Measurements from ENCODE around the gene UBTF. TPM values are rescaled to one million over a fixed set of nuclear protein-coding genes. Genes with fewer than 3 reads are reported as not detected.

Gene UBTF
- total RNA-seq, result 100 to 1,000 TPM in 1 of 4 donors, 10 to 100 TPM in 3; 54.8 to 102 (median 71.8) TPM

GRCh38 chr17:44219616-44220212 lies at the start of gene UBTF:
TSS of gene UBTF (minus strand) at chr17:44219675. CDS start at chr17:44218229, 1,446 bp downstream.
- Histone ChIP-seq H3K9me3 (no peaks in the 10 kb centered on the region), H3K4me3 (peak within 1 kb of the TSS; percentile 77), H3K36me3 (peaks cover 22% of the 10 kb centered on the region), H3K27ac (peak within 1 kb of the TSS; percentile 100), H3K27me3 (no peaks in the 10 kb centered on the region), H3K4me1 (peaks cover 45% of the 10 kb centered on the region)
- peak in 1 of 2 donors; percentile 73 for DNase-seq (ENCODE audit: low spot score in 2 of 2)
- TF ChIP-seq CTCF (IDR thresholded peaks at IDR 0.05) (no peak), POLR2AphosphoS5 (IDR thresholded peaks at IDR 0.05) (no peak), EP300 (IDR thresholded peaks at IDR 0.05) (no peak), POLR2A (IDR thresholded peaks at IDR 0.05) (no peak)
- no CpG with 5 or more reads among the region's 76 CpGs for WGBS

GRCh38 chr17:44268709-44269534 lies 49.4 kb upstream of the UBTF start:
- Histone ChIP-seq H3K36me3 (no peaks in the 10 kb centered on the region), H3K27ac (no peak overlapping the region), H3K9me3 (no peaks in the 10 kb centered on the region), H3K4me3 (no peak overlapping the region), H3K27me3 (no peaks in the 10 kb centered on the region), H3K4me1 (peaks cover 7% of the 10 kb centered on the region)
- TF ChIP-seq CTCF (IDR thresholded peaks at IDR 0.05), result no peak
- no peak for TF ChIP-seq POLR2AphosphoS5 (IDR thresholded peaks at IDR 0.05)
- no peak for TF ChIP-seq EP300 (IDR thresholded peaks at IDR 0.05)
- WGBS, result 67% methylated on average over 11 of the region's 11 CpGs
- DNase-seq (ENCODE audit: low spot score in 2 of 2), result no peak

- H3K4me1 ChIP-seq, result peaks cover 7% of the 10 kb centered on the region
- H3K4me3 ChIP-seq, result no peak within 1 kb of the TSS
- no peak within 1 kb of the TSS for H3K27ac ChIP-seq
- WGBS, result 71% methylated on average over 14 of the region's 14 CpGs
- no peaks in the 10 kb centered on the region for H3K27me3 ChIP-seq
- H3K9me3 ChIP-seq, result no peaks in the 10 kb centered on the region
- no peak for TF ChIP-seq POLR2AphosphoS5 (IDR thresholded peaks at IDR 0.05)
- TF ChIP-seq POLR2A (IDR thresholded peaks at IDR 0.05), result no peak
- TF ChIP-seq EP300 (IDR thresholded peaks at IDR 0.05), result no peak
- no peak for TF ChIP-seq CTCF (IDR thresholded peaks at IDR 0.05)
- DNase-seq (ENCODE audit: low spot score in 2 of 2), result no peak
- no peaks in the 10 kb centered on the region for H3K36me3 ChIP-seq
Measured at GRCh38 chr17:44267818-44268490, 48.5 kb upstream of the UBTF start, which contains the start of gene SLC4A1. TSS of gene SLC4A1 (minus strand) at chr17:44268135. CDS start at chr17:44262866, 5,269 bp downstream.

GRCh38 chr17:44267165-44267455 lies 47.6 kb upstream of the UBTF start:
- Histone ChIP-seq H3K4me3 (no peak overlapping the region), H3K36me3 (no peaks in the 10 kb centered on the region), H3K27ac (no peak overlapping the region), H3K4me1 (peaks cover 2% of the 10 kb centered on the region), H3K27me3 (no peaks in the 10 kb centered on the region), H3K9me3 (no peaks in the 10 kb centered on the region)
- DNase-seq (ENCODE audit: low spot score in 2 of 2), result no peak
- TF ChIP-seq CTCF (IDR thresholded peaks at IDR 0.05) (no peak), EP300 (IDR thresholded peaks at IDR 0.05) (no peak), POLR2A (IDR thresholded peaks at IDR 0.05) (no peak), POLR2AphosphoS5 (IDR thresholded peaks at IDR 0.05) (no peak)
- WGBS, result 85% methylated on average over 5 of the region's 5 CpGs

Measured in suprapubic skin (tissue), 4 donors.